Osteocyte (in vitro differentiated cells): Measurements from ENCODE around the gene GINS3. TPM values are rescaled to one million over a fixed set of nuclear protein-coding genes. Genes with fewer than 3 reads are reported as not detected.

Experiments used
- DNase-seq: peaks from one replicate; pipeline ENCODE4 v3.0.0; 2021; ENCODE audit warnings: mixed read lengths; ENCODE audit not compliant: unreplicated experiment; ENCODE audit errors: extremely low spot score
- H3K27ac Mint-ChIP-seq: one replicate; pipeline ENCODE4 v1.8.0; 2021; ENCODE audit warnings: mild to moderate bottlenecking, mixed read lengths; ENCODE audit not compliant: unreplicated experiment
- H3K27me3 Mint-ChIP-seq: one replicate; pipeline ENCODE4 v1.8.0; 2021; ENCODE audit warnings: mixed read lengths; ENCODE audit not compliant: unreplicated experiment
- H3K36me3 Mint-ChIP-seq: one replicate; pipeline ENCODE4 v1.8.0; 2021; ENCODE audit warnings: mixed read lengths; ENCODE audit not compliant: unreplicated experiment
- H3K4me1 Mint-ChIP-seq: one replicate; pipeline ENCODE4 v1.8.0; 2021; ENCODE audit warnings: mixed read lengths; ENCODE audit not compliant: unreplicated experiment
- H3K4me3 Mint-ChIP-seq: one replicate; pipeline ENCODE4 v1.8.0; 2021; ENCODE audit warnings: mild to moderate bottlenecking, moderate library complexity, mixed read lengths; ENCODE audit not compliant: unreplicated experiment
- H3K9me3 Mint-ChIP-seq: one replicate; pipeline ENCODE4 v1.8.0; 2021; ENCODE audit warnings: mixed read lengths; ENCODE audit not compliant: unreplicated experiment
- total RNA-seq: library from RNA; stranded (reverse); gene quantifications from 2 replicates; pipeline ENCODE4 v1.2.1, GENCODE V29; 2021
- TF ChIP-seq, protein P1 (sequence below): fragments of 200-600 bp; sonication (generic); IDR thresholded peaks from 2 replicates; pipeline ENCODE4 v1.5.0; 2021; ENCODE audit warnings: antibody characterized with exemption, mild to moderate bottlenecking, moderate library complexity

Gene GINS3
- total RNA-seq, 1 donor from 2014 or later: 2.7 TPM

DNA sequence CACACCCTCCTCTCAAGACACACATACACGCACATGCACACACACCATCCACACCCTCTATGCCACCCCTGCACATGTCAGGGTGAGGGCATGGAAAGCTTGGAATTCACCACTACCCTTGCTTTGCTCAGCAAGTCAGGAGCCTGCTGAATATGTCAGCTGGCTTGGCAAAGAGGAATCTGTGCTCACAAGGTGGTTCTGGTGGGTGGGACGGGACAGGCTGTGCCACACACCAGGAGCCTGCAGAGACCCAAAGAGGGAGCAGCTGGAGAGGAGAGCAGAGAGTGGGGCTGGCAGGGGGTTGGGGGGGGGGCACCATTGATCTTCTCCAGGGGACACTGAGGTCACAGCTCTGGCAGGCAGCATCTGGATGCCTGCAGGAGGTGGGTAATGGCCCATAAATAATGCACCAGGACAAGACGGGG, 59.0 kb downstream of the GINS3 start:
- Mint-ChIP-seq H3K27ac (no peak overlapping the region), H3K4me1 (peaks cover 10% of the 10 kb centered on the region), H3K4me3 (no peak overlapping the region), H3K27me3 (peaks cover 23% of the 10 kb centered on the region), H3K9me3 (no peaks in the 10 kb centered on the region), H3K36me3 (no peaks in the 10 kb centered on the region)
- TF ChIP-seq, protein P1, sequence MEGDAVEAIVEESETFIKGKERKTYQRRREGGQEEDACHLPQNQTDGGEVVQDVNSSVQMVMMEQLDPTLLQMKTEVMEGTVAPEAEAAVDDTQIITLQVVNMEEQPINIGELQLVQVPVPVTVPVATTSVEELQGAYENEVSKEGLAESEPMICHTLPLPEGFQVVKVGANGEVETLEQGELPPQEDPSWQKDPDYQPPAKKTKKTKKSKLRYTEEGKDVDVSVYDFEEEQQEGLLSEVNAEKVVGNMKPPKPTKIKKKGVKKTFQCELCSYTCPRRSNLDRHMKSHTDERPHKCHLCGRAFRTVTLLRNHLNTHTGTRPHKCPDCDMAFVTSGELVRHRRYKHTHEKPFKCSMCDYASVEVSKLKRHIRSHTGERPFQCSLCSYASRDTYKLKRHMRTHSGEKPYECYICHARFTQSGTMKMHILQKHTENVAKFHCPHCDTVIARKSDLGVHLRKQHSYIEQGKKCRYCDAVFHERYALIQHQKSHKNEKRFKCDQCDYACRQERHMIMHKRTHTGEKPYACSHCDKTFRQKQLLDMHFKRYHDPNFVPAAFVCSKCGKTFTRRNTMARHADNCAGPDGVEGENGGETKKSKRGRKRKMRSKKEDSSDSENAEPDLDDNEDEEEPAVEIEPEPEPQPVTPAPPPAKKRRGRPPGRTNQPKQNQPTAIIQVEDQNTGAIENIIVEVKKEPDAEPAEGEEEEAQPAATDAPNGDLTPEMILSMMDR: no peak
- no peak for DNase-seq

DNA sequence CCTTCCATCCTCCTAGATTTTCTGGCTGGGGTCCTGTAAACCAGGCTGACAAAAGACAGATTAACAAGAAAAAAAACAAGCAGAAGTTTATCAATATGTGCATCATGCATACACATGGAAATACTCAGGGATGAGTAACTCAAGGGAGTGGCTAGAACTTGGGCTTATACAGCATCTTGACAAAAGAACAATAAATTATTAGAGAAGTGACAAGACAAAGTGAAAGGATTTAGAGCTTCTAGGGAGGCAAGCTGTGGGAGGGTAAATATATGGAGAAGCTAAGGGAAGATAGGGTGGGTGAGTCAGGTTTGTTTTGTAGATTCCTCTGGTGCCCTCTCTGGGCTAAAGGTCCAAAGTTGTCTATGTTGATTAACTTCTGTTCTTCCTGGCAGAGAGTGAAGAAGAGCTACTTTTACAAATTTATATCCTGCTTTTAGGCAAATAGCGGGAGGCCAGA, 59.7 kb downstream of the GINS3 start:
- H3K36me3 Mint-ChIP-seq: no peaks in the 10 kb centered on the region
- no peak overlapping the region for H3K27ac Mint-ChIP-seq
- H3K4me1 Mint-ChIP-seq: peaks cover 10% of the 10 kb centered on the region
- TF ChIP-seq, protein P1: no peak
- H3K9me3 Mint-ChIP-seq: no peaks in the 10 kb centered on the region
- H3K4me3 Mint-ChIP-seq: no peak overlapping the region
- H3K27me3 Mint-ChIP-seq: peaks cover 28% of the 10 kb centered on the region
- no peak for DNase-seq

DNA sequence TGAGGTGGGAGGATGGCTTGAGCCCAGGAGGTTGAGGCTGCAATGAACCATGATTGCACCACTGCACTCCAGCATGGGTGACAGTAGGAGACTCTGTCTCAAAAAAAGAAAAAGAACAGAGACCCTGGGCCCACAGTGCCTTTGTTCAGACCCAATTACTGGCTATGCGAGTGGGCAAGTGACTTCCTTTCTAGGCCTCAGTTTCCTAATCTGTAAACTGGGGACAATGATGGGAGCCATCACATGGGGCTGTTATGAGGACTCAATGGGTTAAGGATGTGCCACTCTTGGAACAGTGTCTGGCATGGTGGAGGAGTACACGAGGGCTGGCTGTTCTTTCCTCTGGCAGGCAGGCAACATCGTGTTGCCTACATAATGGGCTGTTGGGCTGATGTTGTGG, 60.4 kb downstream of the GINS3 start:
- H3K27ac Mint-ChIP-seq: no peak overlapping the region
- DNase-seq: no peak
- H3K4me3 Mint-ChIP-seq: no peak overlapping the region
- H3K9me3 Mint-ChIP-seq: no peaks in the 10 kb centered on the region
- TF ChIP-seq, protein P1: no peak
- H3K36me3 Mint-ChIP-seq: no peaks in the 10 kb centered on the region
- peaks cover 10% of the 10 kb centered on the region for H3K4me1 Mint-ChIP-seq
- peaks cover 29% of the 10 kb centered on the region for H3K27me3 Mint-ChIP-seq

DNA sequence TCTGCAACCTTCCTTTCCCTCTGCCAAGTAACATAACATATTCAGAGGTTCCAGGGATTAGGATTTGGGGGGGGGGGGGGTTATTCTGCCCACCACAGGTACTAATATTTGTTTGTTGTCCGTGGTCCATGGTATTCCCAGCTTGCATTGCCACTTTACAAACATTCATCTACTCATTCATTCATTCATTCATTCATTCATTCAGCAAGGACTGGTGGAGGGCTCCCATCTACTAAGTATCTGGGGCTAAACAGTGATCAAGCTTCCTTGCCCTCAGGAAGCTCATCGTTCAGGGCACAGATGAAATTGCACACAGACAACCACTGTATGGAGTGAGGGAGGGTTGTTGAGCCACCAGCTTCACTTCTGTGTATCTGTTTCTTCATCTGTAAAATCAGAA, 61.9 kb downstream of the GINS3 start:
- DNase-seq: no peak
- no peaks in the 10 kb centered on the region for H3K9me3 Mint-ChIP-seq
- no peak overlapping the region for H3K4me3 Mint-ChIP-seq
- no peak overlapping the region for H3K27ac Mint-ChIP-seq
- H3K36me3 Mint-ChIP-seq: no peaks in the 10 kb centered on the region
- H3K27me3 Mint-ChIP-seq: peaks cover 24% of the 10 kb centered on the region
- TF ChIP-seq, protein P1: no peak
- H3K4me1 Mint-ChIP-seq: peaks cover 10% of the 10 kb centered on the region

DNA sequence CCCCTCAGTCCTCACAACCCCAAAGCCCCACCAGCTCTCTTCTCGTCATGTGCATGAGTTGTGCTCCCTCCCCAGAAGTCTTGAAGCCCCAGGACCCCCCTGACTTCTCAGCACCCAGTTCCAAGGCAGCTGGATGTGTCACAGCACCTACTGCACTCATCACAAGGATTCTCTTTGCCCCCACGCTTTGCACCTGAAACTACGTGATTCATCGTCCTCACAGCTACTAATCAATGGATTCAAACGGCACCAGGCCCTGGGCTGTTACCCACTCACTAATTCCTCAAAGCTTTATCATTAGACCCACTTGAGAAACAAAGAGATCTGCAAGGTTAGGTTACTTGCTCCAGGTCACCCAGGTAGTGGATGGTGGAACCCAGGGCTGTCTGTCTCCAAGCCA, 62.6 kb downstream of the GINS3 start:
- no peaks in the 10 kb centered on the region for H3K36me3 Mint-ChIP-seq
- H3K9me3 Mint-ChIP-seq: no peaks in the 10 kb centered on the region
- H3K4me1 Mint-ChIP-seq: peaks cover 10% of the 10 kb centered on the region
- no peak overlapping the region for H3K4me3 Mint-ChIP-seq
- no peak for DNase-seq
- TF ChIP-seq, protein P1: no peak
- no peak overlapping the region for H3K27ac Mint-ChIP-seq
- H3K27me3 Mint-ChIP-seq: peaks cover 26% of the 10 kb centered on the region

Other genes starting within 250 kb of the GINS3 start
- gene CSNK2A2, start 194.4 kb upstream of the GINS3 start, total RNA-seq: 77.9 and 79.3 TPM in 2 replicates
- gene PRSS54, start 97.4 kb upstream of the GINS3 start, total RNA-seq: not detected in 2 replicates
- gene NDRG4, start 107.7 kb downstream of the GINS3 start, total RNA-seq: 10.5 and 13.1 TPM in 2 replicates
- 17.3 and 19.9 TPM in 2 replicates for gene SETD6, start 123.0 kb downstream of the GINS3 start, total RNA-seq
- 122 and 131 TPM in 2 replicates for gene CNOT1, start 237.4 kb downstream of the GINS3 start, total RNA-seq